Measurements from ENCODE around the gene ADCY9.
"Not testable (repeated sequence)": the region's sequence is repeated elsewhere in the genome, so short reads cannot be mapped to it uniquely, and the experiment has no call there.

- TF ChIP-seq, protein P1, sequence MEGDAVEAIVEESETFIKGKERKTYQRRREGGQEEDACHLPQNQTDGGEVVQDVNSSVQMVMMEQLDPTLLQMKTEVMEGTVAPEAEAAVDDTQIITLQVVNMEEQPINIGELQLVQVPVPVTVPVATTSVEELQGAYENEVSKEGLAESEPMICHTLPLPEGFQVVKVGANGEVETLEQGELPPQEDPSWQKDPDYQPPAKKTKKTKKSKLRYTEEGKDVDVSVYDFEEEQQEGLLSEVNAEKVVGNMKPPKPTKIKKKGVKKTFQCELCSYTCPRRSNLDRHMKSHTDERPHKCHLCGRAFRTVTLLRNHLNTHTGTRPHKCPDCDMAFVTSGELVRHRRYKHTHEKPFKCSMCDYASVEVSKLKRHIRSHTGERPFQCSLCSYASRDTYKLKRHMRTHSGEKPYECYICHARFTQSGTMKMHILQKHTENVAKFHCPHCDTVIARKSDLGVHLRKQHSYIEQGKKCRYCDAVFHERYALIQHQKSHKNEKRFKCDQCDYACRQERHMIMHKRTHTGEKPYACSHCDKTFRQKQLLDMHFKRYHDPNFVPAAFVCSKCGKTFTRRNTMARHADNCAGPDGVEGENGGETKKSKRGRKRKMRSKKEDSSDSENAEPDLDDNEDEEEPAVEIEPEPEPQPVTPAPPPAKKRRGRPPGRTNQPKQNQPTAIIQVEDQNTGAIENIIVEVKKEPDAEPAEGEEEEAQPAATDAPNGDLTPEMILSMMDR (IDR thresholded peaks at IDR 0.05): not testable (repeated sequence)
- TF ChIP-seq POLR2AphosphoS5 (IDR thresholded peaks at IDR 0.05): not testable (repeated sequence)
Observed at GRCh38 chr16:4073150-4073549, 43.1 kb downstream of the ADCY9 start.
